ENCODE data around the gene GNAZ. TPM values are rescaled to one million over a fixed set of nuclear protein-coding genes. Genes with fewer than 3 reads are reported as not detected.

Gene GNAZ
- total and polyA plus RNA-seq, 2 of the 8 experiments (the other 6 are each of a cell fraction or from before 2014, with no cell fraction given) = 6.6 to 9.6 TPM

DNA sequence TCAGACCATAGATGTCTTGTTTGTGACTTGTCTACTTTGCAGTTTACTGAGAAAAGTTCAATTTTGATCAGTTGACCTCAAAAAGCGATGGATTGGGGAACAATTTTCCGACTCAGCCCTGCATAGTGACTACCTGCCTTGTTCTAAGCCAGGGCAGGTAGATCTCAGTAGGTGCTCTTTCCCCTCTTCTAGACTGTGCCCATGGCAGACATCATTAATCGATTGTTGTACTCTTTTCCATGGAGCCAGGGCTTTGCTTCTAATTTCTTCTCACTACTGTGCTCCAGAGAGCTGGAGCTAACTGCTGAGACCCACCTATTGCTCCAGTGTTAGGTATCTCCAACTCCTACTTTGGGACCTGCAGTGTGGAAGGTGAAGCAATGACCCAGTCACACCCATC, 84.8 kb downstream of the GNAZ start (continued):
- TF ChIP-seq, protein P1, sequence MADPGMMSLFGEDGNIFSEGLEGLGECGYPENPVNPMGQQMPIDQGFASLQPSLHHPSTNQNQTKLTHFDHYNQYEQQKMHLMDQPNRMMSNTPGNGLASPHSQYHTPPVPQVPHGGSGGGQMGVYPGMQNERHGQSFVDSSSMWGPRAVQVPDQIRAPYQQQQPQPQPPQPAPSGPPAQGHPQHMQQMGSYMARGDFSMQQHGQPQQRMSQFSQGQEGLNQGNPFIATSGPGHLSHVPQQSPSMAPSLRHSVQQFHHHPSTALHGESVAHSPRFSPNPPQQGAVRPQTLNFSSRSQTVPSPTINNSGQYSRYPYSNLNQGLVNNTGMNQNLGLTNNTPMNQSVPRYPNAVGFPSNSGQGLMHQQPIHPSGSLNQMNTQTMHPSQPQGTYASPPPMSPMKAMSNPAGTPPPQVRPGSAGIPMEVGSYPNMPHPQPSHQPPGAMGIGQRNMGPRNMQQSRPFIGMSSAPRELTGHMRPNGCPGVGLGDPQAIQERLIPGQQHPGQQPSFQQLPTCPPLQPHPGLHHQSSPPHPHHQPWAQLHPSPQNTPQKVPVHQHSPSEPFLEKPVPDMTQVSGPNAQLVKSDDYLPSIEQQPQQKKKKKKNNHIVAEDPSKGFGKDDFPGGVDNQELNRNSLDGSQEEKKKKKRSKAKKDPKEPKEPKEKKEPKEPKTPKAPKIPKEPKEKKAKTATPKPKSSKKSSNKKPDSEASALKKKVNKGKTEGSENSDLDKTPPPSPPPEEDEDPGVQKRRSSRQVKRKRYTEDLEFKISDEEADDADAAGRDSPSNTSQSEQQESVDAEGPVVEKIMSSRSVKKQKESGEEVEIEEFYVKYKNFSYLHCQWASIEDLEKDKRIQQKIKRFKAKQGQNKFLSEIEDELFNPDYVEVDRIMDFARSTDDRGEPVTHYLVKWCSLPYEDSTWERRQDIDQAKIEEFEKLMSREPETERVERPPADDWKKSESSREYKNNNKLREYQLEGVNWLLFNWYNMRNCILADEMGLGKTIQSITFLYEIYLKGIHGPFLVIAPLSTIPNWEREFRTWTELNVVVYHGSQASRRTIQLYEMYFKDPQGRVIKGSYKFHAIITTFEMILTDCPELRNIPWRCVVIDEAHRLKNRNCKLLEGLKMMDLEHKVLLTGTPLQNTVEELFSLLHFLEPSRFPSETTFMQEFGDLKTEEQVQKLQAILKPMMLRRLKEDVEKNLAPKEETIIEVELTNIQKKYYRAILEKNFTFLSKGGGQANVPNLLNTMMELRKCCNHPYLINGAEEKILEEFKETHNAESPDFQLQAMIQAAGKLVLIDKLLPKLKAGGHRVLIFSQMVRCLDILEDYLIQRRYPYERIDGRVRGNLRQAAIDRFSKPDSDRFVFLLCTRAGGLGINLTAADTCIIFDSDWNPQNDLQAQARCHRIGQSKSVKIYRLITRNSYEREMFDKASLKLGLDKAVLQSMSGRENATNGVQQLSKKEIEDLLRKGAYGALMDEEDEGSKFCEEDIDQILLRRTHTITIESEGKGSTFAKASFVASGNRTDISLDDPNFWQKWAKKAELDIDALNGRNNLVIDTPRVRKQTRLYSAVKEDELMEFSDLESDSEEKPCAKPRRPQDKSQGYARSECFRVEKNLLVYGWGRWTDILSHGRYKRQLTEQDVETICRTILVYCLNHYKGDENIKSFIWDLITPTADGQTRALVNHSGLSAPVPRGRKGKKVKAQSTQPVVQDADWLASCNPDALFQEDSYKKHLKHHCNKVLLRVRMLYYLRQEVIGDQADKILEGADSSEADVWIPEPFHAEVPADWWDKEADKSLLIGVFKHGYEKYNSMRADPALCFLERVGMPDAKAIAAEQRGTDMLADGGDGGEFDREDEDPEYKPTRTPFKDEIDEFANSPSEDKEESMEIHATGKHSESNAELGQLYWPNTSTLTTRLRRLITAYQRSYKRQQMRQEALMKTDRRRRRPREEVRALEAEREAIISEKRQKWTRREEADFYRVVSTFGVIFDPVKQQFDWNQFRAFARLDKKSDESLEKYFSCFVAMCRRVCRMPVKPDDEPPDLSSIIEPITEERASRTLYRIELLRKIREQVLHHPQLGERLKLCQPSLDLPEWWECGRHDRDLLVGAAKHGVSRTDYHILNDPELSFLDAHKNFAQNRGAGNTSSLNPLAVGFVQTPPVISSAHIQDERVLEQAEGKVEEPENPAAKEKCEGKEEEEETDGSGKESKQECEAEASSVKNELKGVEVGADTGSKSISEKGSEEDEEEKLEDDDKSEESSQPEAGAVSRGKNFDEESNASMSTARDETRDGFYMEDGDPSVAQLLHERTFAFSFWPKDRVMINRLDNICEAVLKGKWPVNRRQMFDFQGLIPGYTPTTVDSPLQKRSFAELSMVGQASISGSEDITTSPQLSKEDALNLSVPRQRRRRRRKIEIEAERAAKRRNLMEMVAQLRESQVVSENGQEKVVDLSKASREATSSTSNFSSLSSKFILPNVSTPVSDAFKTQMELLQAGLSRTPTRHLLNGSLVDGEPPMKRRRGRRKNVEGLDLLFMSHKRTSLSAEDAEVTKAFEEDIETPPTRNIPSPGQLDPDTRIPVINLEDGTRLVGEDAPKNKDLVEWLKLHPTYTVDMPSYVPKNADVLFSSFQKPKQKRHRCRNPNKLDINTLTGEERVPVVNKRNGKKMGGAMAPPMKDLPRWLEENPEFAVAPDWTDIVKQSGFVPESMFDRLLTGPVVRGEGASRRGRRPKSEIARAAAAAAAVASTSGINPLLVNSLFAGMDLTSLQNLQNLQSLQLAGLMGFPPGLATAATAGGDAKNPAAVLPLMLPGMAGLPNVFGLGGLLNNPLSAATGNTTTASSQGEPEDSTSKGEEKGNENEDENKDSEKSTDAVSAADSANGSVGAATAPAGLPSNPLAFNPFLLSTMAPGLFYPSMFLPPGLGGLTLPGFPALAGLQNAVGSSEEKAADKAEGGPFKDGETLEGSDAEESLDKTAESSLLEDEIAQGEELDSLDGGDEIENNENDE (IDR thresholded peaks at IDR 0.05; ENCODE audit: insufficient replicate concordance, low read length) = no peak
- no peak for TF ChIP-seq RBBP5 (IDR thresholded peaks at IDR 0.05; ENCODE audit: borderline replicate concordance, low read depth, low read length)
- no peak for TF ChIP-seq KDM5A (IDR thresholded peaks at IDR 0.05; ENCODE audit: low read length)
- TF ChIP-seq BACH1 (IDR thresholded peaks at IDR 0.05; ENCODE audit: low read length) = no peak
- no peak for TF ChIP-seq JUND (IDR thresholded peaks at IDR 0.05; ENCODE audit: low read length)
- no peak for TF ChIP-seq BRCA1 (IDR thresholded peaks at IDR 0.05; ENCODE audit: low read depth, low read length)
